ENCODE data around the gene ATP4A.

ATP4A gene

GRCh38 chr19:35524181-35524837 is 39.1 kb downstream of the ATP4A start:
- H3K4me1 ChIP-seq (ENCODE audit: control insufficient read depth, insufficient read depth, low read length), result no peaks in the 10 kb centered on the region
- no peak overlapping the region for H3K4me3 ChIP-seq (ENCODE audit: low read length)
- no peaks in the 10 kb centered on the region for H3K36me3 ChIP-seq (ENCODE audit: control insufficient read depth, insufficient read depth, low read length)
- peaks cover 3% of the 10 kb centered on the region for H3K27me3 ChIP-seq (ENCODE audit: control insufficient read depth, insufficient read depth, low read length)
- no peak overlapping the region for H3K27ac ChIP-seq (ENCODE audit: low read depth, low read length)
- no peak overlapping the region for H3K9ac ChIP-seq (ENCODE audit: low read length)

GRCh38 chr19:35522745-35523327 is 40.6 kb downstream of the ATP4A start:
- H3K27me3 ChIP-seq (ENCODE audit: control insufficient read depth, insufficient read depth, low read length), result peaks cover 3% of the 10 kb centered on the region
- no peaks in the 10 kb centered on the region for H3K36me3 ChIP-seq (ENCODE audit: control insufficient read depth, insufficient read depth, low read length)
- no peaks in the 10 kb centered on the region for H3K4me1 ChIP-seq (ENCODE audit: control insufficient read depth, insufficient read depth, low read length)
- no peak overlapping the region for H3K4me3 ChIP-seq (ENCODE audit: low read length)
- no peak overlapping the region for H3K27ac ChIP-seq (ENCODE audit: low read depth, low read length)
- H3K9ac ChIP-seq (ENCODE audit: low read length), result no peak overlapping the region

- H3K9ac ChIP-seq (ENCODE audit: low read length), result no peak overlapping the region
- H3K27ac ChIP-seq (ENCODE audit: low read depth, low read length), result no peak overlapping the region
- no peaks in the 10 kb centered on the region for H3K4me1 ChIP-seq (ENCODE audit: control insufficient read depth, insufficient read depth, low read length)
- H3K36me3 ChIP-seq (ENCODE audit: control insufficient read depth, insufficient read depth, low read length), result no peaks in the 10 kb centered on the region
- peaks cover 3% of the 10 kb centered on the region for H3K27me3 ChIP-seq (ENCODE audit: control insufficient read depth, insufficient read depth, low read length)
- H3K4me3 ChIP-seq (ENCODE audit: low read length), result no peak overlapping the region
Observed at GRCh38 chr19:35521124-35521743, 42.2 kb downstream of the ATP4A start.

- Histone ChIP-seq H3K9ac (ENCODE audit: low read length) (no peak overlapping the region), H3K4me1 (ENCODE audit: control insufficient read depth, insufficient read depth, low read length) (no peaks in the 10 kb centered on the region), H3K4me3 (ENCODE audit: low read length) (no peak overlapping the region), H3K36me3 (ENCODE audit: control insufficient read depth, insufficient read depth, low read length) (no peaks in the 10 kb centered on the region), H3K27me3 (ENCODE audit: control insufficient read depth, insufficient read depth, low read length) (peaks cover 3% of the 10 kb centered on the region), H3K27ac (ENCODE audit: low read depth, low read length) (no peak overlapping the region)
Observed at GRCh38 chr19:35519291-35519690, 44.2 kb downstream of the ATP4A start.

- no peaks in the 10 kb centered on the region for H3K27me3 ChIP-seq (ENCODE audit: control insufficient read depth, insufficient read depth, low read length)
- no peak overlapping the region for H3K9ac ChIP-seq (ENCODE audit: low read length)
- H3K4me3 ChIP-seq (ENCODE audit: low read length), result no peak overlapping the region
- no peak overlapping the region for H3K27ac ChIP-seq (ENCODE audit: low read depth, low read length)
- no peaks in the 10 kb centered on the region for H3K36me3 ChIP-seq (ENCODE audit: control insufficient read depth, insufficient read depth, low read length)
- no peaks in the 10 kb centered on the region for H3K4me1 ChIP-seq (ENCODE audit: control insufficient read depth, insufficient read depth, low read length)
Observed at GRCh38 chr19:35518313-35518712, 45.1 kb downstream of the ATP4A start.

GRCh38 chr19:35517342-35517741 is 46.1 kb downstream of the ATP4A start:
- Histone ChIP-seq H3K9ac (ENCODE audit: low read length) (no peak overlapping the region), H3K36me3 (ENCODE audit: control insufficient read depth, insufficient read depth, low read length) (no peaks in the 10 kb centered on the region), H3K4me3 (ENCODE audit: low read length) (no peak overlapping the region), H3K4me1 (ENCODE audit: control insufficient read depth, insufficient read depth, low read length) (no peaks in the 10 kb centered on the region), H3K27me3 (ENCODE audit: control insufficient read depth, insufficient read depth, low read length) (peaks cover 3% of the 10 kb centered on the region), H3K27ac (ENCODE audit: low read depth, low read length) (no peak overlapping the region)

GRCh38 chr19:35516310-35516709 is 47.1 kb downstream of the ATP4A start:
- H3K36me3 ChIP-seq (ENCODE audit: control insufficient read depth, insufficient read depth, low read length), result no peaks in the 10 kb centered on the region
- no peaks in the 10 kb centered on the region for H3K4me1 ChIP-seq (ENCODE audit: control insufficient read depth, insufficient read depth, low read length)
- no peak overlapping the region for H3K27ac ChIP-seq (ENCODE audit: low read depth, low read length)

GRCh38 chr19:35514282-35514809 is 49.1 kb downstream of the ATP4A start:
- no peak overlapping the region for H3K27ac ChIP-seq (ENCODE audit: low read depth, low read length)
- no peak overlapping the region for H3K9ac ChIP-seq (ENCODE audit: low read length)
- H3K4me1 ChIP-seq (ENCODE audit: control insufficient read depth, insufficient read depth, low read length), result no peaks in the 10 kb centered on the region
- no peaks in the 10 kb centered on the region for H3K36me3 ChIP-seq (ENCODE audit: control insufficient read depth, insufficient read depth, low read length)
- H3K4me3 ChIP-seq (ENCODE audit: low read length), result no peak overlapping the region
- H3K27me3 ChIP-seq (ENCODE audit: control insufficient read depth, insufficient read depth, low read length), result peaks cover 13% of the 10 kb centered on the region

More at GRCh38 chr19:35516310-35516709, 47.1 kb downstream of the ATP4A start:
- peaks cover 3% of the 10 kb centered on the region for H3K27me3 ChIP-seq (ENCODE audit: control insufficient read depth, insufficient read depth, low read length)
- H3K4me3 ChIP-seq (ENCODE audit: low read length), result no peak overlapping the region
- H3K9ac ChIP-seq (ENCODE audit: low read length), result no peak overlapping the region

GRCh38 chr19:35513628-35514281 is 49.7 kb downstream of the ATP4A start, which contains the start of gene DMKN:
Gene DMKN (minus strand): TSS chr19:35513649. CDS start chr19:35513475, 174 bp downstream.
- Histone ChIP-seq H3K9ac (ENCODE audit: low read length) (no peak within 1 kb of the TSS), H3K27me3 (ENCODE audit: control insufficient read depth, insufficient read depth, low read length) (peaks cover 13% of the 10 kb centered on the region), H3K4me3 (ENCODE audit: low read length) (no peak within 1 kb of the TSS), H3K36me3 (ENCODE audit: control insufficient read depth, insufficient read depth, low read length) (no peaks in the 10 kb centered on the region), H3K27ac (ENCODE audit: low read depth, low read length) (no peak within 1 kb of the TSS), H3K4me1 (ENCODE audit: control insufficient read depth, insufficient read depth, low read length) (no peaks in the 10 kb centered on the region)

GRCh38 chr19:35512831-35513627 is 50.4 kb downstream of the ATP4A start:
- Histone ChIP-seq H3K4me3 (ENCODE audit: low read length) (no peak overlapping the region), H3K27ac (ENCODE audit: low read depth, low read length) (no peak overlapping the region), H3K27me3 (ENCODE audit: control insufficient read depth, insufficient read depth, low read length) (peaks cover 13% of the 10 kb centered on the region), H3K4me1 (ENCODE audit: control insufficient read depth, insufficient read depth, low read length) (no peaks in the 10 kb centered on the region), H3K36me3 (ENCODE audit: control insufficient read depth, insufficient read depth, low read length) (no peaks in the 10 kb centered on the region), H3K9ac (ENCODE audit: low read length) (no peak overlapping the region)

GRCh38 chr19:35511337-35511736 is 52.1 kb downstream of the ATP4A start:
- Histone ChIP-seq H3K27ac (ENCODE audit: low read depth, low read length) (no peak overlapping the region), H3K27me3 (ENCODE audit: control insufficient read depth, insufficient read depth, low read length) (peaks cover 13% of the 10 kb centered on the region), H3K4me3 (ENCODE audit: low read length) (no peak overlapping the region), H3K4me1 (ENCODE audit: control insufficient read depth, insufficient read depth, low read length) (no peaks in the 10 kb centered on the region), H3K36me3 (ENCODE audit: control insufficient read depth, insufficient read depth, low read length) (no peaks in the 10 kb centered on the region), H3K9ac (ENCODE audit: low read length) (no peak overlapping the region)

GRCh38 chr19:35510626-35510964 is 52.9 kb downstream of the ATP4A start:
- no peak overlapping the region for H3K9ac ChIP-seq (ENCODE audit: low read length)
- H3K4me3 ChIP-seq (ENCODE audit: low read length), result peak overlapping the region; percentile 58
- no peaks in the 10 kb centered on the region for H3K4me1 ChIP-seq (ENCODE audit: control insufficient read depth, insufficient read depth, low read length)
- peaks cover 13% of the 10 kb centered on the region for H3K27me3 ChIP-seq (ENCODE audit: control insufficient read depth, insufficient read depth, low read length)
- H3K36me3 ChIP-seq (ENCODE audit: control insufficient read depth, insufficient read depth, low read length), result no peaks in the 10 kb centered on the region
- no peak overlapping the region for H3K27ac ChIP-seq (ENCODE audit: low read depth, low read length)

Measured in rectal smooth muscle tissue (tissue), 1 donor.